ENCODE data around the gene VSTM5.
"Not testable (repeated sequence)": the region's sequence is repeated elsewhere in the genome, so short reads cannot be mapped to it uniquely, and the experiment has no call there.

The VSTM5 gene, protein sequence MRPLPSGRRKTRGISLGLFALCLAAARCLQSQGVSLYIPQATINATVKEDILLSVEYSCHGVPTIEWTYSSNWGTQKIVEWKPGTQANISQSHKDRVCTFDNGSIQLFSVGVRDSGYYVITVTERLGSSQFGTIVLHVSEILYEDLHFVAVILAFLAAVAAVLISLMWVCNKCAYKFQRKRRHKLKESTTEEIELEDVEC

GRCh38 chr11:93850594-93851018 is at the start of gene VSTM5:
Gene VSTM5, minus strand, starts transcription at chr11:93850618. Its CDS starts 116 bp downstream, at chr11:93850502.
- no peak for DNase-seq (ENCODE audit: low read depth)
- Histone ChIP-seq H3K36me3 (ENCODE audit: control insufficient read depth, insufficient read depth, low read length, severe bottlenecking) (no peaks in the 10 kb centered on the region), H3K9me3 (ENCODE audit: control insufficient read depth, low read length) (no peaks in the 10 kb centered on the region), H3K9ac (ENCODE audit: low read length) (peak within 1 kb of the TSS; percentile 68), H3K4me1 (ENCODE audit: control insufficient read depth, insufficient read depth, low read length) (no peaks in the 10 kb centered on the region), H3K4me3 (ENCODE audit: low read length) (peak within 1 kb of the TSS; percentile 73), H3K27me3 (replicated peaks; ENCODE audit: control insufficient read depth, insufficient read depth, low read length) (no peaks in the 10 kb centered on the region)

GRCh38 chr11:93895106-93895862 is 44.9 kb upstream of the VSTM5 start:
- Histone ChIP-seq H3K9me3 (ENCODE audit: control insufficient read depth, low read length) (no peaks in the 10 kb centered on the region), H3K4me1 (ENCODE audit: control insufficient read depth, insufficient read depth, low read length) (peaks cover 5% of the 10 kb centered on the region), H3K27me3 (replicated peaks; ENCODE audit: control insufficient read depth, insufficient read depth, low read length) (peaks cover 3% of the 10 kb centered on the region), H3K4me3 (ENCODE audit: low read length) (no peak overlapping the region), H3K36me3 (ENCODE audit: control insufficient read depth, insufficient read depth, low read length, severe bottlenecking) (no peaks in the 10 kb centered on the region), H3K9ac (ENCODE audit: low read length) (no peak overlapping the region)
- DNase-seq (ENCODE audit: low read depth) = peak; percentile 90

- H3K4me3 ChIP-seq (ENCODE audit: low read length) = no peak overlapping the region
- H3K9me3 ChIP-seq (ENCODE audit: control insufficient read depth, low read length) = no peaks in the 10 kb centered on the region
- no peak for DNase-seq (ENCODE audit: low read depth)
- no peaks in the 10 kb centered on the region for H3K36me3 ChIP-seq (ENCODE audit: control insufficient read depth, insufficient read depth, low read length, severe bottlenecking)
- H3K27me3 ChIP-seq (replicated peaks; ENCODE audit: control insufficient read depth, insufficient read depth, low read length) = peaks cover 8% of the 10 kb centered on the region
- H3K9ac ChIP-seq (ENCODE audit: low read length) = no peak overlapping the region
- H3K4me1 ChIP-seq (ENCODE audit: control insufficient read depth, insufficient read depth, low read length) = peaks cover 2% of the 10 kb centered on the region
These were observed 40.1 kb upstream of the VSTM5 start for GRCh38 chr11:93890391-93891051.

GRCh38 chr11:93887111-93887510 is 36.7 kb upstream of the VSTM5 start:
- no peak overlapping the region for H3K9ac ChIP-seq (ENCODE audit: low read length)
- H3K9me3 ChIP-seq (ENCODE audit: control insufficient read depth, low read length) = peaks cover 11% of the 10 kb centered on the region
- no peak overlapping the region for H3K4me3 ChIP-seq (ENCODE audit: low read length)
- no peak for DNase-seq (ENCODE audit: low read depth)
- H3K36me3 ChIP-seq (ENCODE audit: control insufficient read depth, insufficient read depth, low read length, severe bottlenecking) = no peaks in the 10 kb centered on the region
- peaks cover 12% of the 10 kb centered on the region for H3K27me3 ChIP-seq (replicated peaks; ENCODE audit: control insufficient read depth, insufficient read depth, low read length)
- no peaks in the 10 kb centered on the region for H3K4me1 ChIP-seq (ENCODE audit: control insufficient read depth, insufficient read depth, low read length)

- not testable (repeated sequence) for H3K9ac ChIP-seq (ENCODE audit: low read length); H3K4me1 ChIP-seq (ENCODE audit: control insufficient read depth, insufficient read depth, low read length); H3K4me3 ChIP-seq (ENCODE audit: low read length); H3K36me3 ChIP-seq (ENCODE audit: control insufficient read depth, insufficient read depth, low read length, severe bottlenecking); DNase-seq (ENCODE audit: low read depth); H3K27me3 ChIP-seq (replicated peaks; ENCODE audit: control insufficient read depth, insufficient read depth, low read length)
- peaks cover 13% of the 10 kb centered on the region for H3K9me3 ChIP-seq (ENCODE audit: control insufficient read depth, low read length)
These were observed 28.7 kb upstream of the VSTM5 start for GRCh38 chr11:93879114-93879513.

- Histone ChIP-seq H3K36me3 (ENCODE audit: control insufficient read depth, insufficient read depth, low read length, severe bottlenecking) (no peaks in the 10 kb centered on the region), H3K27me3 (replicated peaks; ENCODE audit: control insufficient read depth, insufficient read depth, low read length) (no peaks in the 10 kb centered on the region), H3K9ac (ENCODE audit: low read length) (no peak overlapping the region), H3K4me3 (ENCODE audit: low read length) (no peak overlapping the region), H3K4me1 (ENCODE audit: control insufficient read depth, insufficient read depth, low read length) (no peaks in the 10 kb centered on the region), H3K9me3 (ENCODE audit: control insufficient read depth, low read length) (no peaks in the 10 kb centered on the region)
- no peak for DNase-seq (ENCODE audit: low read depth)
These were observed 25.2 kb upstream of the VSTM5 start for GRCh38 chr11:93875637-93876036.

DNA sequence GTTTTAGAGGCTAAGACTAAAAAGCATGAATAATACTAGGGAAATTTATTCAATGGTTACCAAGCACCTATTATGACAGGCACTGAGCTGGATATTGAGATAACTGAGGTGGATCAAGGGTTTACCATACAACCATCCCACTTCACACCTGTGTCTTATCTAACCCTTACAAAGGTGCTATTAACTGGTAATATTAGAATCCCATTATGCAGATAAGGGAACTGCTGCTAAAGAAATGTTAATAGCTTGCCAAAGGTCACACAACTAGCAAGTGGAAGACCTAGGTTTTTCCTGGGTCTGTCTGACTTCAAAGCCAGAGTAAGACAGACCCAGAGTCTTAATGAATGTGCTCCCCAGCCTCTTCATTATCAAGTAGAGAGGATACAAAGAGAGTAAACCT is 21.1 kb upstream of the VSTM5 start:
- Histone ChIP-seq H3K36me3 (ENCODE audit: control insufficient read depth, insufficient read depth, low read length, severe bottlenecking) (no peaks in the 10 kb centered on the region), H3K27me3 (replicated peaks; ENCODE audit: control insufficient read depth, insufficient read depth, low read length) (peaks cover 4% of the 10 kb centered on the region), H3K9me3 (ENCODE audit: control insufficient read depth, low read length) (no peaks in the 10 kb centered on the region), H3K4me3 (ENCODE audit: low read length) (no peak overlapping the region), H3K4me1 (ENCODE audit: control insufficient read depth, insufficient read depth, low read length) (no peaks in the 10 kb centered on the region), H3K9ac (ENCODE audit: low read length) (no peak overlapping the region)
- no peak for DNase-seq (ENCODE audit: low read depth)

DNA sequence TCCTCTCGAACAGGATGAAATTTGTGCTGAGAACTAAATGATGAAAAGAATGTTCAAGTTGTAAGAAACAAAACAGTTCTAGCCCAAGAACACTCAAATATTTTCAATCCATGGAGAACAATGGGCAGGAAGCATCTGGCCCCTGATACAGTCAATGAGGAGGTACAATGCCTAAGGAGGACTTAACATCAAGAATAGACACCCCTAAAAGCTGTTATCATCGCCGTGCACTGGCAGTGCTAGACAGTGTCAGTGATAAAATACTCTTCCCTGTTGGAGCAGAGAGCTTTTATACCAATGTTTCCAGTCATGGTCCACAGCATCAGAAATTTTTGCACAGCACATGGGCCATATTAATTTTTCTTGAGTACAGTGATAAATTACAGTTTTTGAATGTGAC is 20.2 kb upstream of the VSTM5 start:
- Histone ChIP-seq H3K4me1 (ENCODE audit: control insufficient read depth, insufficient read depth, low read length) (no peaks in the 10 kb centered on the region), H3K9me3 (ENCODE audit: control insufficient read depth, low read length) (no peaks in the 10 kb centered on the region), H3K36me3 (ENCODE audit: control insufficient read depth, insufficient read depth, low read length, severe bottlenecking) (no peaks in the 10 kb centered on the region), H3K27me3 (replicated peaks; ENCODE audit: control insufficient read depth, insufficient read depth, low read length) (peaks cover 4% of the 10 kb centered on the region), H3K4me3 (ENCODE audit: low read length) (no peak overlapping the region), H3K9ac (ENCODE audit: low read length) (no peak overlapping the region)
- DNase-seq (ENCODE audit: low read depth) = no peak

DNA sequence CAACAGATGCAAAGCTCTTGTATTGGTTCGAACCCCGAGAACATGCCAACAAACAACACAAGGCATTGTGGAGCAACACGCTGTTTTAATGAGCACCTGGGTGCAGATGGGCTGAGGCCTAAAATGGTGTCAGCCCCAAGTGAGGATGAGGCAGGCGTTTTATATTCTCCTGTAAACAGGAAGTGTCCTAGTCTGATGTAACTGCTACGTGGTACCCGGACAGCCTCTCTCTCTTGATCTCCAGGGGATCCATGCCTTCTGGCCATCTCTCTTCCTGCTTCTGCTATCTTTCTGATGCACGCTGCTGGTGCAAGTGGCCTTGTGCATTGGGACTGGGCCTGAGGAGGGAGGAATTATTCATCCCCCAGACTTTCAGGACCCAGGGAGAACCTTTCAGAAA is 19.4 kb upstream of the VSTM5 start:
- no peak overlapping the region for H3K9ac ChIP-seq (ENCODE audit: low read length)
- H3K4me1 ChIP-seq (ENCODE audit: control insufficient read depth, insufficient read depth, low read length) = no peaks in the 10 kb centered on the region
- no peaks in the 10 kb centered on the region for H3K36me3 ChIP-seq (ENCODE audit: control insufficient read depth, insufficient read depth, low read length, severe bottlenecking)
- H3K27me3 ChIP-seq (replicated peaks; ENCODE audit: control insufficient read depth, insufficient read depth, low read length) = peaks cover 4% of the 10 kb centered on the region
- no peak overlapping the region for H3K4me3 ChIP-seq (ENCODE audit: low read length)
- no peak for DNase-seq (ENCODE audit: low read depth)
- no peaks in the 10 kb centered on the region for H3K9me3 ChIP-seq (ENCODE audit: control insufficient read depth, low read length)

- H3K36me3 ChIP-seq (ENCODE audit: control insufficient read depth, insufficient read depth, low read length, severe bottlenecking); H3K4me1 ChIP-seq (ENCODE audit: control insufficient read depth, insufficient read depth, low read length); DNase-seq (ENCODE audit: low read depth); H3K9me3 ChIP-seq (ENCODE audit: control insufficient read depth, low read length); H3K9ac ChIP-seq (ENCODE audit: low read length); H3K27me3 ChIP-seq (replicated peaks; ENCODE audit: control insufficient read depth, insufficient read depth, low read length); H3K4me3 ChIP-seq (ENCODE audit: low read length): not testable (repeated sequence)
These were observed 18.0 kb upstream of the VSTM5 start for GRCh38 chr11:93868404-93868803.

- Histone ChIP-seq H3K4me1 (ENCODE audit: control insufficient read depth, insufficient read depth, low read length) (peaks cover 9% of the 10 kb centered on the region), H3K36me3 (ENCODE audit: control insufficient read depth, insufficient read depth, low read length, severe bottlenecking) (no peaks in the 10 kb centered on the region), H3K4me3 (ENCODE audit: low read length) (no peak overlapping the region), H3K27me3 (replicated peaks; ENCODE audit: control insufficient read depth, insufficient read depth, low read length) (no peaks in the 10 kb centered on the region), H3K9ac (ENCODE audit: low read length) (no peak overlapping the region), H3K9me3 (ENCODE audit: control insufficient read depth, low read length) (no peaks in the 10 kb centered on the region)
- DNase-seq (ENCODE audit: low read depth) = no peak
These were observed 11.4 kb upstream of the VSTM5 start for GRCh38 chr11:93861808-93862207.
